Activated CD4-positive, alpha-beta memory T cell treated with anti-CD3 and anti-CD28 coated beads, Interleukin-2, amount 10 ng/mL, durations not matched to agents 7 days and 5 days (primary cell): ENCODE results near the gene DYSF. TPM values are rescaled to one million over a fixed set of nuclear protein-coding genes. Genes with fewer than 3 reads are reported as not detected.
"Not testable (repeated sequence)": the region's sequence is repeated elsewhere in the genome, so short reads cannot be mapped to it uniquely, and the experiment has no call there.

ENCODE experiments used
- CTCF ChIA-PET: fragments of 350-600 bp; sonication (Branson Sonifier 250); formaldehyde crosslinking; loops from one replicate; lab custom pipeline; 2021; ENCODE audit warnings: antibody characterized with exemption, inconsistent platforms; lab: Charles Lee
- POLR2A ChIA-PET: fragments of 350-600 bp; sonication (Branson Sonifier 250); formaldehyde crosslinking; loops from one replicate; lab custom pipeline; 2021; ENCODE audit warnings: antibody characterized with exemption; lab: Charles Lee
- DNase-seq: peaks from one replicate; pipeline ENCODE4 v3.0.0-alpha.2; 2020
- H3K27ac Mint-ChIP-seq: one replicate; pipeline ENCODE4 v1.8.0; 2021; ENCODE audit warnings: mild to moderate bottlenecking, mixed read lengths
- H3K27me3 Mint-ChIP-seq: one replicate; pipeline ENCODE4 v1.8.0; 2021; ENCODE audit warnings: mixed read lengths
- H3K36me3 Mint-ChIP-seq: one replicate; pipeline ENCODE4 v1.8.0; 2021; ENCODE audit warnings: low read depth, mixed read lengths
- H3K4me1 Mint-ChIP-seq: one replicate; pipeline ENCODE4 v1.8.0; 2021; ENCODE audit warnings: mixed read lengths
- H3K4me3 Mint-ChIP-seq: one replicate; pipeline ENCODE4 v1.8.0; 2021; ENCODE audit warnings: mild to moderate bottlenecking, mixed read lengths
- H3K9me3 Mint-ChIP-seq: one replicate; pipeline ENCODE4 v1.8.0; 2021; ENCODE audit warnings: mixed read lengths
- total RNA-seq, 2 experiments: library from RNA; stranded (reverse); gene quantifications; one replicate each; pipeline ENCODE4 v1.2.3, GENCODE V29; 2021

The DYSF gene
- total RNA-seq, result not detected

- H3K4me1 Mint-ChIP-seq, result peaks cover 19% of the 10 kb centered on the region
- DNase-seq, result no peak
- ChIA-PET CTCF (interaction anchor here (1.0 kb wide), 1 partner anchor 8 kb away, joined by 3 read pairs; no protein-coding TSS in a partner anchor), POLR2A (no interaction called here)
- peaks cover 53% of the 10 kb centered on the region for H3K27me3 Mint-ChIP-seq
- no peak within 1 kb of the TSS for H3K27ac Mint-ChIP-seq
- H3K36me3 Mint-ChIP-seq, result no peaks in the 10 kb centered on the region
- no peak within 1 kb of the TSS for H3K4me3 Mint-ChIP-seq
- H3K9me3 Mint-ChIP-seq, result no peaks in the 10 kb centered on the region
These were observed at the start of gene DYSF for GRCh38 chr2:71453404-71454220. Gene DYSF, plus strand, starts transcription at chr2:71453561.

- H3K4me3 Mint-ChIP-seq, result no peak overlapping the region
- H3K27ac Mint-ChIP-seq, result no peak overlapping the region
- CTCF ChIA-PET, result no interaction called here
- POLR2A ChIA-PET, result no interaction called here
- DNase-seq, result no peak
- no peaks in the 10 kb centered on the region for H3K27me3 Mint-ChIP-seq
- no peaks in the 10 kb centered on the region for H3K9me3 Mint-ChIP-seq
- no peaks in the 10 kb centered on the region for H3K4me1 Mint-ChIP-seq
- H3K36me3 Mint-ChIP-seq, result peaks cover 44% of the 10 kb centered on the region
These were observed 43.8 kb upstream of the DYSF start for GRCh38 chr2:71409611-71410010.

- no peaks in the 10 kb centered on the region for H3K4me1 Mint-ChIP-seq
- no peaks in the 10 kb centered on the region for H3K27me3 Mint-ChIP-seq
- no peak overlapping the region for H3K4me3 Mint-ChIP-seq
- no peak for DNase-seq
- no peak overlapping the region for H3K27ac Mint-ChIP-seq
- ChIA-PET CTCF (no interaction called here), POLR2A (no interaction called here)
- H3K36me3 Mint-ChIP-seq, result peaks cover 36% of the 10 kb centered on the region
- no peaks in the 10 kb centered on the region for H3K9me3 Mint-ChIP-seq
These were observed 42.7 kb upstream of the DYSF start for GRCh38 chr2:71410696-71411095.

GRCh38 chr2:71416866-71417265 lies 36.5 kb upstream of the DYSF start:
- peak; percentile 42 for DNase-seq
- H3K4me1 Mint-ChIP-seq, H3K27me3 Mint-ChIP-seq, H3K9me3 Mint-ChIP-seq, H3K27ac Mint-ChIP-seq, H3K36me3 Mint-ChIP-seq: not testable (repeated sequence)
- ChIA-PET CTCF (interaction anchor here (0.6 to 1.7 kb wide), 2 partner anchors 85 to 87 kb away, joined by 3 to 12 read pairs; partner anchors contain the start of gene ZNF638), POLR2A (interaction anchor here (1.4 to 1.6 kb wide), 2 partner anchors 85 to 350 kb away, joined by 3 to 5 read pairs; partner anchors contain the start of gene ZNF638)
- peak overlapping the region; percentile 76 for H3K4me3 Mint-ChIP-seq

- Mint-ChIP-seq H3K9me3 (no peaks in the 10 kb centered on the region), H3K36me3 (peaks cover 11% of the 10 kb centered on the region), H3K27me3 (no peaks in the 10 kb centered on the region), H3K4me1 (peaks cover 10% of the 10 kb centered on the region), H3K4me3 (peak overlapping the region; percentile 76), H3K27ac (peak overlapping the region; percentile 61)
- DNase-seq, result no peak
- POLR2A ChIA-PET, result interaction anchor here (1.0 to 1.6 kb wide), 3 partner anchors 42 to 350 kb away, joined by 3 to 5 read pairs (median 3); partner anchors contain the start of gene ZNF638
- CTCF ChIA-PET, result interaction anchor here (0.6 to 1.7 kb wide), 2 partner anchors 86 to 88 kb away, joined by 3 to 12 read pairs; partner anchors contain the start of gene ZNF638
These were observed 35.8 kb upstream of the DYSF start for GRCh38 chr2:71417300-71418202.

- no peak for DNase-seq
- Mint-ChIP-seq H3K27me3 (no peaks in the 10 kb centered on the region), H3K9me3 (no peaks in the 10 kb centered on the region), H3K4me3 (no peak overlapping the region), H3K27ac (no peak overlapping the region), H3K36me3 (peaks cover 26% of the 10 kb centered on the region), H3K4me1 (peaks cover 12% of the 10 kb centered on the region)
- ChIA-PET POLR2A (no interaction called here), CTCF (no interaction called here)
These were observed 34.2 kb upstream of the DYSF start for GRCh38 chr2:71419145-71419544.

GRCh38 chr2:71419976-71420375 lies 33.4 kb upstream of the DYSF start:
- Mint-ChIP-seq H3K36me3 (peaks cover 33% of the 10 kb centered on the region), H3K27ac (no peak overlapping the region), H3K9me3 (no peaks in the 10 kb centered on the region), H3K4me1 (peaks cover 12% of the 10 kb centered on the region), H3K4me3 (no peak overlapping the region), H3K27me3 (no peaks in the 10 kb centered on the region)
- DNase-seq, result no peak
- POLR2A ChIA-PET, result no interaction called here
- CTCF ChIA-PET, result no interaction called here

- H3K36me3 Mint-ChIP-seq, result peaks cover 48% of the 10 kb centered on the region
- peaks cover 7% of the 10 kb centered on the region for H3K4me1 Mint-ChIP-seq
- H3K27ac Mint-ChIP-seq, result no peak overlapping the region
- no peak overlapping the region for H3K4me3 Mint-ChIP-seq
- ChIA-PET CTCF (no interaction called here), POLR2A (no interaction called here)
- no peaks in the 10 kb centered on the region for H3K27me3 Mint-ChIP-seq
- DNase-seq, result no peak
- no peaks in the 10 kb centered on the region for H3K9me3 Mint-ChIP-seq
These were observed 30.6 kb upstream of the DYSF start for GRCh38 chr2:71422786-71423185.

GRCh38 chr2:71423817-71424420 lies 29.4 kb upstream of the DYSF start:
- Mint-ChIP-seq H3K4me3 (no peak overlapping the region), H3K36me3 (peaks cover 54% of the 10 kb centered on the region), H3K4me1 (peaks cover 6% of the 10 kb centered on the region), H3K27me3 (no peaks in the 10 kb centered on the region), H3K9me3 (no peaks in the 10 kb centered on the region), H3K27ac (no peak overlapping the region)
- DNase-seq, result no peak
- ChIA-PET POLR2A (interaction anchor here (0.7 kb wide), 1 partner anchor 104 kb away, joined by 3 read pairs; no protein-coding TSS in a partner anchor), CTCF (interaction anchor here (1.4 kb wide), 1 partner anchor 92 kb away, joined by 7 read pairs; the partner anchor contains the start of gene ZNF638)

GRCh38 chr2:71426721-71427120 lies 26.6 kb upstream of the DYSF start:
- H3K4me3 Mint-ChIP-seq, result no peak overlapping the region
- no peak for DNase-seq
- no peak overlapping the region for H3K27ac Mint-ChIP-seq
- ChIA-PET POLR2A (no interaction called here), CTCF (no interaction called here)
- peaks cover 2% of the 10 kb centered on the region for H3K4me1 Mint-ChIP-seq
- H3K27me3 Mint-ChIP-seq, result no peaks in the 10 kb centered on the region
- no peaks in the 10 kb centered on the region for H3K9me3 Mint-ChIP-seq
- peaks cover 66% of the 10 kb centered on the region for H3K36me3 Mint-ChIP-seq

- H3K9me3 Mint-ChIP-seq, result no peaks in the 10 kb centered on the region
- H3K4me3 Mint-ChIP-seq, result no peak overlapping the region
- peaks cover 70% of the 10 kb centered on the region for H3K36me3 Mint-ChIP-seq
- ChIA-PET POLR2A (no interaction called here), CTCF (no interaction called here)
- H3K4me1 Mint-ChIP-seq, result no peaks in the 10 kb centered on the region
- no peak overlapping the region for H3K27ac Mint-ChIP-seq
- H3K27me3 Mint-ChIP-seq, result no peaks in the 10 kb centered on the region
- DNase-seq, result no peak
These were observed 24.6 kb upstream of the DYSF start for GRCh38 chr2:71428472-71429383.

- H3K27ac Mint-ChIP-seq, H3K27me3 Mint-ChIP-seq, H3K36me3 Mint-ChIP-seq, POLR2A ChIA-PET, H3K9me3 Mint-ChIP-seq, H3K4me3 Mint-ChIP-seq, DNase-seq: not testable (repeated sequence)
- H3K4me1 Mint-ChIP-seq, result peaks cover 10% of the 10 kb centered on the region
- CTCF ChIA-PET, result interaction anchor here (1.3 kb wide), 1 partner anchor 16 kb away, joined by 3 read pairs; no protein-coding TSS in a partner anchor
These were observed 8.2 kb upstream of the DYSF start for GRCh38 chr2:71445142-71445541.
